ENCODE measurements around the gene RELA.

RELA gene

DNA sequence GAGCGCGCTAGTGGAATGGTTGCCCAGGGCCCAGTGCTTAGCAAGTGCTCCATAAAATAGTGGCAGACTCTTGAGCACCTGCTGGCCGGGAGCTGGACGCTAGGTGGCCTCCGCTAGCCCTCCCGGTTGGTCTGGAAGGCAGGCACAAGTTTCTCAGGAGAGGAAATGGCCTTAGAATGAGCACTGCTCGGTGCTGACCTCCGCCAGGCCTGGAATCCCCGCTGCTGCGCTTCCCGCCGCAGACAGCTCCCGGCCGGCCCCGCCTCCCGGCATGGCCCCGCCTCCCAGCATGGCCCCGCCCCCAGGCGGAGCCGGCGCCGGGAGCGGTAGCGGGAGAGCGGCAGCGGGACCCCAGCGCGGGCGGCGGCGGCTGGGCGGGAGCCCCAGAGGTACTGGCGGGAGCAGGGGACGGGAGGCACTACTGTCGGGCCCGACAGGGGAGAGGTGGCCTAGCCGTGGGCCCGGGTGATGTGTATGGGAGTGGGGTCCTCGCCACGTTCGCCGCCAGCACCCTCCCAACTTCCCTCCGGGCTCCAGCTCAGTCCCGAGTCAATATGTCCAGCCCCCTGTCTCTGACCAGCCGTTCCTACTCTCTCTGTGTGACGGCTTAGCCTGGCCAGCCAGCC, 24.8 kb downstream of the RELA start, which contains the start of gene SIPA1:
TSS of gene SIPA1 (plus strand) at position 308 of the 626 bp plus-strand sequence. CDS start 2,821 bp downstream, outside the sequence.
- peak; percentile 80 for DNase-seq (ENCODE audit: low read depth)
- TF ChIP-seq CTCF (conservative IDR thresholded peaks at IDR 0.05; ENCODE audit: low read length), result peak; percentile 44
- H3K4me3 ChIP-seq (ENCODE audit: low read length), result peak within 1 kb of the TSS; percentile 79

DNA sequence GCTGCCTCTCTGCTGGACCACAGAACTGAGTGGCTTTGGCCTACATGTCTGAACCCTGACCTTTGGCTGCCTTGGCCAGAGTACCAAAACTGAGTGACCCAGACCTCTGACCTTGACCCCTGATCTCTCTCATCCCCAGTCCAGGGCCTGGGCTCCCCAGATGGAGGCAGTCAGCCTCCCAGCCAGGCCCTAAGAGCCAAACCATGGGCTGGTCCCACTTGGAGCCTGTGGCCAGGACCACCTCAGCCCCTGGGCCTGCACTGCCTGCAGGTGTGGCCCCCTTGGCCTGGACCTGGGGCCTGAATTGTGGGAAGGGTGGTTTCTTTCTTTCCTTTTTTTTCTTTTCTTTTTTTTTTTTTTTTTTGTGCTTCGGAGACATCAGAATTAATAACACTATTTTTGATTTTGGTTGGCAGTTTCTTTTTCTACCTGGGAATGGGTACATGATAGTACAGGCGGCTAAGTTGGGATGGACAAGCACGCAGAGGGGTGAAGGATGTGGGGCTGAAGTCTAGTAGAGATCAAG, 25.6 kb downstream of the RELA start:
- H3K4me3 ChIP-seq (ENCODE audit: low read length), result no peak overlapping the region
- TF ChIP-seq CTCF (conservative IDR thresholded peaks at IDR 0.05; ENCODE audit: low read length), result no peak
- DNase-seq (ENCODE audit: low read depth), result no peak

- no peak for TF ChIP-seq CTCF (conservative IDR thresholded peaks at IDR 0.05; ENCODE audit: low read length)
- no peak overlapping the region for H3K4me3 ChIP-seq (ENCODE audit: low read length)
- DNase-seq (ENCODE audit: low read depth), result no peak
Measured at GRCh38 chr11:65636108-65637031, 26.3 kb downstream of the RELA start.

- no peak for DNase-seq (ENCODE audit: low read depth)
- H3K4me3 ChIP-seq (ENCODE audit: low read length), result no peak overlapping the region
- no peak for TF ChIP-seq CTCF (conservative IDR thresholded peaks at IDR 0.05; ENCODE audit: low read length)
Measured at GRCh38 chr11:65634905-65635731, 27.6 kb downstream of the RELA start.

GRCh38 chr11:65634440-65634839, 28.3 kb downstream of the RELA start:
- DNase-seq (ENCODE audit: low read depth), result no peak
- TF ChIP-seq CTCF (conservative IDR thresholded peaks at IDR 0.05; ENCODE audit: low read length), result no peak
- no peak overlapping the region for H3K4me3 ChIP-seq (ENCODE audit: low read length)

DNA sequence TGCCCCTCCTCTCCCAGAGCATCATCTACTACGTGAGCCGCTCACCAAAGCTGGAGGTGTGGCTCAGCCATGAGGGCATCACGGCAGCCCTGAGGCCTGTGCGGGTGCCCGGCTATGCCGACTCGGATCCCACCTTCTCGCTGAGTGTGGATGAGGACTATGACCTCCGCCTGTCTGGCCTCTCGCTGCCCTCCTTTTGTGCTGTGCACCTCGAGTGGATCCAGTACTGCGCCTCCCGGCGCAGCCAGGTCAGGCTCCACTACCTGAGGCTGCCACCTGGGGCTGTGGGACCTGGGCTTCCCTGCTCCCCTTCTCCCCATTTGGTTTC, 28.6 kb downstream of the RELA start:
- no peak for TF ChIP-seq CTCF (conservative IDR thresholded peaks at IDR 0.05; ENCODE audit: low read length)
- no peak for DNase-seq (ENCODE audit: low read depth)
- H3K4me3 ChIP-seq (ENCODE audit: low read length), result no peak overlapping the region

Measured in AG10803 (cell line).